Retina (tissue), 1 donor: ENCODE data around the gene POLH.
"Not testable (repeated sequence)": the region's sequence is repeated elsewhere in the genome, so short reads cannot be mapped to it uniquely, and the experiment has no call there.

Experiments
- DNase-seq: peaks from one replicate; pipeline ENCODE4 v3.0.0-alpha.2; 2016

POLH gene

GRCh38 chr6:43634702-43635303, 58.8 kb downstream of the POLH start:
- DNase-seq, result peak; percentile 16

GRCh38 chr6:43635387-43636307, 59.7 kb downstream of the POLH start, which contains the start of gene MAD2L1BP:
MAD2L1BP (plus strand) TSS chr6:43635840; CDS start chr6:43635876, 36 bp downstream.
- peak; percentile 94 for DNase-seq

GRCh38 chr6:43636308-43636659, 60.3 kb downstream of the POLH start:
- DNase-seq, result no peak

GRCh38 chr6:43639984-43640800, 64.2 kb downstream of the POLH start:
- no peak for DNase-seq

- peak; percentile 92 for DNase-seq
These were observed 69.1 kb downstream of the POLH start, which contains the start of gene RSPH9 for GRCh38 chr6:43644940-43645612. RSPH9 (plus strand) TSS chr6:43645036; CDS start chr6:43645099, 63 bp downstream.

- peak; percentile 81 for DNase-seq
These were observed 69.6 kb downstream of the POLH start for GRCh38 chr6:43645613-43645964.

- no peak for DNase-seq
These were observed 71.6 kb downstream of the POLH start for GRCh38 chr6:43647613-43648012.

- no peak for DNase-seq
These were observed 72.3 kb downstream of the POLH start for GRCh38 chr6:43648248-43648647.

GRCh38 chr6:43652822-43653221, 76.8 kb downstream of the POLH start:
- DNase-seq, result not testable (repeated sequence)

GRCh38 chr6:43657221-43657802, 81.3 kb downstream of the POLH start:
- DNase-seq, result no peak

GRCh38 chr6:43658161-43658560, 82.2 kb downstream of the POLH start:
- DNase-seq, result no peak

- DNase-seq, result not testable (repeated sequence)
These were observed 87.0 kb downstream of the POLH start for GRCh38 chr6:43662948-43663347.
